ENCODE results near the gene ATXN7L1.

The ATXN7L1 gene

GRCh38 chr7:105800849-105801534 lies 75.4 kb downstream of the ATXN7L1 start:
- TF ChIP-seq CTCF (tag by site-specific recombination; IDR thresholded peaks at IDR 0.05), result no peak
- TF ChIP-seq ZBTB10 (tag by site-specific recombination; IDR thresholded peaks at IDR 0.05), result no peak
- no peak for TF ChIP-seq ZNF114 (tag by site-specific recombination; IDR thresholded peaks at IDR 0.05)
- no peak for TF ChIP-seq MYNN (tag by site-specific recombination; IDR thresholded peaks at IDR 0.05; ENCODE audit: borderline replicate concordance)
- TF ChIP-seq ZNF341 (tag by site-specific recombination; IDR thresholded peaks at IDR 0.05; ENCODE audit: low read depth), result no peak
- TF ChIP-seq ZNF211 (tag by site-specific recombination; IDR thresholded peaks at IDR 0.05; ENCODE audit: low read depth), result no peak
- no peak for TF ChIP-seq YY2 (tag by site-specific recombination; IDR thresholded peaks at IDR 0.05)
- no peak for TF ChIP-seq ZNF433 (tag by site-specific recombination; IDR thresholded peaks at IDR 0.05; ENCODE audit: low read depth)
- no peak for TF ChIP-seq ZNF776 (tag by site-specific recombination; IDR thresholded peaks at IDR 0.05; ENCODE audit: borderline replicate concordance)
- TF ChIP-seq KLF8 (tag by site-specific recombination; IDR thresholded peaks at IDR 0.05), result no peak
- no peak for TF ChIP-seq ZNF561 (tag by site-specific recombination; IDR thresholded peaks at IDR 0.05; ENCODE audit: borderline replicate concordance)
- TF ChIP-seq ZNF610 (tag by site-specific recombination; IDR thresholded peaks at IDR 0.05; ENCODE audit: borderline replicate concordance), result no peak
- no peak for TF ChIP-seq ZNF624 (tag by site-specific recombination; IDR thresholded peaks at IDR 0.05)
- no peak for TF ChIP-seq ZNF473 (tag by site-specific recombination; IDR thresholded peaks at IDR 0.05)
- TF ChIP-seq ZNF544 (tag by site-specific recombination; IDR thresholded peaks at IDR 0.05), result no peak
- Histone ChIP-seq H3K4me1 (ENCODE audit: control insufficient read depth, insufficient read depth, low read length) (no peaks in the 10 kb centered on the region), H3K27ac (ENCODE audit: extremely low read depth, low read depth, low read length) (no peak overlapping the region), H3K36me3 (ENCODE audit: control insufficient read depth in 2 of 2, insufficient read depth in 1 of 2, low read length in 2 of 2) (no peaks in the 10 kb centered on the region), H3K9me3 (ENCODE audit: control insufficient read depth, insufficient read depth, low read depth, low read length) (no peaks in the 10 kb centered on the region), H3K4me3 (ENCODE audit: low read depth, low read length) (no peak overlapping the region)
- ChIA-PET POLR2A (no interaction called here), CTCF (interaction anchor here (0.7 to 0.8 kb wide), 2 partner anchors 36 to 69 kb away, joined by 3 read pairs; no protein-coding TSS in a partner anchor)

GRCh38 chr7:105800442-105800841 lies 76.0 kb downstream of the ATXN7L1 start:
- H3K4me1 ChIP-seq (ENCODE audit: control insufficient read depth, insufficient read depth, low read length), result no peaks in the 10 kb centered on the region
- CTCF ChIA-PET, result interaction anchor here (0.6 to 0.9 kb wide), 2 partner anchors 34 to 203 kb away, joined by 3 read pairs; no protein-coding TSS in a partner anchor
- POLR2A ChIA-PET, result no interaction called here
- H3K9me3 ChIP-seq (ENCODE audit: control insufficient read depth, insufficient read depth, low read depth, low read length), result no peaks in the 10 kb centered on the region
- no peak overlapping the region for H3K4me3 ChIP-seq (ENCODE audit: low read depth, low read length)
- H3K27ac ChIP-seq (ENCODE audit: extremely low read depth, low read depth, low read length), result no peak overlapping the region
- H3K36me3 ChIP-seq (ENCODE audit: control insufficient read depth in 2 of 2, insufficient read depth in 1 of 2, low read length in 2 of 2), result no peaks in the 10 kb centered on the region
- TF ChIP-seq ZNF37A (tag by site-specific recombination; IDR thresholded peaks at IDR 0.05) (no peak), ZNF426 (tag by site-specific recombination; IDR thresholded peaks at IDR 0.05) (no peak), ZNF138 (tag by site-specific recombination; IDR thresholded peaks at IDR 0.05; ENCODE audit: borderline replicate concordance) (no peak), GFI1B (tag by site-specific recombination; IDR thresholded peaks at IDR 0.05) (no peak), KLF16 (tag by site-specific recombination; IDR thresholded peaks at IDR 0.05) (no peak), ZNF529 (tag by site-specific recombination; IDR thresholded peaks at IDR 0.05; ENCODE audit: insufficient replicate concordance) (no peak), GLI4 (tag by site-specific recombination; IDR thresholded peaks at IDR 0.05) (no peak), ZBTB11 (tag by site-specific recombination; conservative IDR thresholded peaks at IDR 0.05; ENCODE audit: low read depth) (no peak), FEZF1 (tag by site-specific recombination; IDR thresholded peaks at IDR 0.05) (no peak), REST (tag by site-specific recombination; IDR thresholded peaks at IDR 0.05) (no peak)

All from HEK293 (cell line).